Peyer's patch (tissue), 4 donors: ENCODE measurements around the gene VASH1.

Experiments
- CTCF ChIP-seq, 6 experiments: fragments of 450-650 bp in 4 of 6; fragments of 200-600 bp in 2 of 6; sonication (generic) in 1 of 6; IDR thresholded peaks; one replicate each; pipeline ENCODE4 v1.5.1; 2017 to 2019; ENCODE audit warnings: antibody characterized with exemption in 6 of 6, mild to moderate bottlenecking in 3 of 6, moderate library complexity in 1 of 6
- POLR2A ChIP-seq, 2 donors: fragments of 450-650 bp; IDR thresholded peaks; one replicate each; pipeline ENCODE4 v1.5.1; 2017; ENCODE audit warnings: antibody characterized with exemption in 2 of 2, mild to moderate bottlenecking in 2 of 2, moderate library complexity in 2 of 2

- TF ChIP-seq CTCF (IDR thresholded peaks at IDR 0.05) (no peak), POLR2A (IDR thresholded peaks at IDR 0.05) (no peak)
These were observed 31.2 kb downstream of the VASH1 start for GRCh38 chr14:76792422-76792821.
